HUES64 (cell line): Measurements from ENCODE around the gene ZNF341. TPM values are rescaled to one million over a fixed set of nuclear protein-coding genes. Genes with fewer than 3 reads are reported as not detected.

Source experiments
- H3K27ac ChIP-seq: 2 replicates; pipeline ENCODE4 v1.7.0; 2013; ENCODE audit warnings: low read depth, low read length, inconsistent platforms
- H3K27me3 ChIP-seq: 2 replicates; pipeline ENCODE4 v1.6.1; 2013; ENCODE audit warnings: mild to moderate bottlenecking, low read length; ENCODE audit not compliant: insufficient read depth
- H3K36me3 ChIP-seq: 2 replicates; pipeline ENCODE4 v1.6.1; 2013; ENCODE audit warnings: mild to moderate bottlenecking, low read length; ENCODE audit not compliant: insufficient read depth
- H3K4me1 ChIP-seq: 2 replicates; pipeline ENCODE4 v1.6.1; 2013; ENCODE audit warnings: mild to moderate bottlenecking, low read length, moderate library complexity; ENCODE audit not compliant: insufficient read depth
- H3K4me3 ChIP-seq: 2 replicates; pipeline ENCODE4 v1.5.1; 2013; ENCODE audit warnings: mild to moderate bottlenecking, low read length, moderate library complexity
- H3K9ac ChIP-seq: 2 replicates; pipeline ENCODE4 v1.6.1; 2013; ENCODE audit warnings: mild to moderate bottlenecking, low read depth, low read length
- H3K9me3 ChIP-seq: 2 replicates; pipeline ENCODE4 v1.6.1; 2013; ENCODE audit warnings: low read depth, low read length; ENCODE audit not compliant: insufficient read depth
- WGBS: fragments of 150-250, 120-280 bp; methylation state at CpG from one replicate; pipeline ENCODE4 v1.1.7; 2013; ENCODE audit warnings: missing lambda C conversion rate; 5-methylcytosine and 5-hydroxymethylcytosine counted together
- polyA plus RNA-seq, 2 experiments: library from polyadenylated mRNA; stranded (reverse); fragments of 50-300 nt; gene quantifications; one replicate each; pipeline ENCODE4 v1.2.3, GENCODE V29; 2013

ZNF341 gene
- polyA plus RNA-seq (2013, experiment 1 of 2): 3.7 TPM
- polyA plus RNA-seq (2013, experiment 2 of 2): 3.7 TPM

DNA sequence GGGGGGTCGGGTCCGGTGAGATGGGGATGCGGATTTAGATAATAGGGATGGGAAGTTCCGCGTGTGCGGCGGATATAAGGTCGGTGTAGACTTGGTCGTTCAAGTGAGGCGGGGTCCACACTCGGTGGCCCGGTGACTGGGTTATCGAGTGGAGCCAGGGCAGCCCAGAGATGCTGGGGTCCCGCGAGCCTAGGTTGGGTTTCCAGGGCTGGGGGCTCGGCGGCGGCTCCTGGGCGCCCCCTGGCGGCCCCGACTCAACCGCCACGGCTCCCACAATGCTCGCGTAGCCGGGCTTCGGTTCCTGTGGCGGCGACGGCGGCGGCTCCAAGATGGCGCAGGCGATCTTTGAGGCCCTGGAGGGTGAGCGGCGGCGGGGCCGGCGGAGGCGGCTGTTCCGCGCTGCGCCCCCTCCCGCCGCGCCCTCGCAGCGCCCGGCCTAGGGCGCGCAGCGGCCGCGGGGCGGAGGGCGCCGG, at the start of gene ZNF341:
Gene ZNF341 (plus strand): TSS at position 304 of the 473 bp plus-strand sequence. CDS start 26 bp downstream, at position 330.
- peak within 1 kb of the TSS; percentile 91 for H3K27ac ChIP-seq
- peak within 1 kb of the TSS; percentile 77 for H3K9ac ChIP-seq
- peaks cover 12% of the 10 kb centered on the region; the same call in 1 of the 2 replicates for H3K4me1 ChIP-seq
- no peaks in the 10 kb centered on the region for H3K27me3 ChIP-seq
- 6% methylated on average over 57 of the region's 57 CpGs for WGBS
- H3K36me3 ChIP-seq: no peaks in the 10 kb centered on the region
- peaks cover 4% of the 10 kb centered on the region for H3K9me3 ChIP-seq
- H3K4me3 ChIP-seq: peak within 1 kb of the TSS; percentile 63

DNA sequence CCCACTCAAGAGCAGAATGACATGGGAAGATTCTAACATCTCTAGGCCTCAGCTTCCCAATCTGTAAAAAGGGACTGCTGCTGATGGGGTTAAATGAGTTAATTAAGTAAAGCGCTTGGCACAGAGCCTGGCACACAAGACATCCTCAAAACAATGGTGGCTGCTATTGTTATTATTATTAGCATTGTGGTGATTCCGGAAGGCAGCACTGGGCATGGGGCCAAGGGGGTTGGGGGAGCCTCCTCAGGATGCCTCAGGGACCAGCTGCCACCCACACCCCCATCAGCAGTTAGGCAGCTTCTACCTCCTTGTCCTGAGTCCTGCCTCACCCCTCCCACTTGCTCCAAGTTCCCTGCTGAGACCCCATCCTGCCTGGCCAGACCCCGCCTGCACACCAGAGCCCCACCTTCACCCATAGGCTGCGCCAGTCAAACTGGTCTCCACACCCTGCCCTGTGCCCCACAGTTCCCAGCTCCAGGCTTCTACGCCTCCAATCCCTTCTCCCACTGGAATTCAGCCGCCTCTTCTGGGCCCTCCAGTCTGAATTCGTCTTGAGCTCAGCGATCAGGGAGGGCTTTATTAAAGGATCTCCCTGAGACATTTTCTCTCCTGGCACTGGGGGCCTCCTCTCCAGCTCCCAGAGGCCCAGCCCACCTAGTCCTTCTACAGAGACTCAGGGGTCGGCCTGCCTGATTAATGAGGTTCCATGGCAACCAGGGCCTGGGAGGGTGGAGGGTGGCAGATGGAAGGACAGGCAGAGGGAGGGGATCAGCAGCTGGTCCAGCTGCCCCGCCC, 47.1 kb upstream of the ZNF341 start:
- peaks cover 9% of the 10 kb centered on the region; the same call in 1 of the 2 replicates for H3K4me1 ChIP-seq
- peak overlapping the region; percentile 86 for H3K9ac ChIP-seq
- H3K4me3 ChIP-seq: peak overlapping the region; percentile 68
- 33% methylated on average over 10 of the region's 10 CpGs for WGBS
- peak overlapping the region; percentile 20; the same call in 1 of the 2 replicates for H3K27ac ChIP-seq
- H3K36me3 ChIP-seq: peaks cover 13% of the 10 kb centered on the region
- H3K9me3 ChIP-seq: no peaks in the 10 kb centered on the region
- peaks cover 18% of the 10 kb centered on the region for H3K27me3 ChIP-seq

DNA sequence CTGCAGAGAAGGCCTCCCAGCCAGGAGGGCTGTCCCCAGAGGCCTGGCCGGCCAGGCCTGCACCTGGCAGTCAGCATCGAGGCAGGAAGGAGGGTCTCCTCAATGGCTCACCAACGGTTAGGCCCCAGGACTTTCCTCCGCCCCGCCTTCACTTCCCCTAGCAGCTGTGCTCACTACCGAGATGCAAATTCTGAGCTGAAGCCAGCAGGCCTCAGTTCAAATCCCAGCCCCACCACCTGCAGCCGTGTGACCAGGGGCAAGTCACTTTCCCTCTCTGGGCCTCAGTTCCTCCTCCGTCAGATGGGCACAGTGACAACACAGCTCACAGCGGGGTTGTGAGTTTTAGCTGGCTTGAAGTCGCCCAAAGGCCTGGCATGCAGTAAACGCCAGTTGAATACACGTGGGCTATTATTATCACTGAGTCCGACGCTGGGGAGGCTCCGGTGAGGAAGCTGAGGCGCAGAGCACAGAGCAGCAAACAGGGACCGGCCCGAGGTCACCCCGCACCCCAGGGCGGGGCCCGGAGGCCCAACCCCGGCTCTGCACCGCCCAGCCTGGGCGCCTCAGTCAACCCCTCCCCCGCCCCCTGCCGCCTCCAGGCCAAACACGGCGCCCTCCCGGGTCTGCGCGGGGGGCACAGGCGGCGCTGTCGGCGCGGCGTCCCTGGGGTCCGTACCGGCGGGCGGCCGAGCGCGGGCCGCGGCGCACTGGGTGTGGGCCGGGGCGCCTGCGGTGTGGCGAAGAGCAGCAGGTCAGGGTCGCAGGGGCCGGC, 46.3 kb upstream of the ZNF341 start:
- under 1% methylated on average over 53 of the region's 53 CpGs for WGBS
- Histone ChIP-seq H3K4me1 (peaks cover 15% of the 10 kb centered on the region; the same call in 1 of the 2 replicates), H3K4me3 (peak overlapping the region; percentile 68), H3K9ac (peak overlapping the region; percentile 86), H3K27me3 (peaks cover 21% of the 10 kb centered on the region), H3K27ac (peak overlapping the region; percentile 20; the same call in 1 of the 2 replicates), H3K9me3 (no peaks in the 10 kb centered on the region), H3K36me3 (peaks cover 5% of the 10 kb centered on the region; the same call in 1 of the 2 replicates)

DNA sequence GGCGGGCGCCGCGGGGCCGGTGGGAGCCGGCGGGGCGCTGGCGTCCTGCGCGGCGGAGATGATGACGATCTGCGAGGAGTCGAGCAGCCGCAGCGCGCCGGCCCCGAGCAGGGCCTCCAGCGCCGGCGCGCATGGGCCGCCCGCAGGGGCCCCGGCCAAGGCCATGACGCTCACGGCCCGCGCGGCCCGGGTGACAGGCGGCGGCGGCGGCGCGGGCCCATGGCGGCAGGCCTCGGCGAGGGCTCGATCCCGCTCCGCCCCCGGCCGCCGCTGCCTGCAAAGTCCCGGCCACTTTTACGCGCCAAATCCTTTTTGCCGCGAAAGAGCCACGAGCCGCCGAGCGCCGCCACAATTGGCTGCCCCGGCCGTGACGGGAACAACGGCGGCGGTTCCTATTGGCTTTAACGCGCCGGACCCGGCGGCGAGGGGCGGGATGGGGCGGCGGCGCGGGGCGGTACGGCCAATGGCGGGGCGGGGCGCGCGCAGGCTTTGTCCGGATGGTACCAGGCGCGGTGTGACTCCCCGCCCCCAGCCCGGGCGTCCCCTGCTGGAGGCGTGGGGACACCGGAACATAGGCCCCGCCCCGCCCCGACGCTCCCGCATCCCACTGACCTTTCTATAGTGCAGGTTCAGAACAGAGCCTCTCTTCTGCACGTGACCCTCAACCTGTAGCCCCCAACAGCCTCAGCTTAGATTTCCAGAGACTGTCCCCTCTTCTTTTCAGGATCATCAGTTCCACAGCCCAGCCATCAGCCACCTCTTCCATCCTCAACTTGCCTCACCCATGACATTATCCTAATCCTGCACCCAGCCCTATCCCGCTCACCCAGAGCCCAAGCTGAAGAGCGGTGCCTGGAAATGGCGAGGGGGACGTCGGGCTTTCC, 45.5 kb upstream of the ZNF341 start, which contains the start of gene E2F1:
Gene E2F1 (minus strand): TSS at position 286 of the 884 bp plus-strand sequence. CDS start 121 bp downstream, at position 165.
- H3K4me1 ChIP-seq: peaks cover 15% of the 10 kb centered on the region; the same call in 1 of the 2 replicates
- no peaks in the 10 kb centered on the region for H3K9me3 ChIP-seq
- H3K27ac ChIP-seq: peak within 1 kb of the TSS; percentile 20; the same call in 1 of the 2 replicates
- H3K27me3 ChIP-seq: peaks cover 23% of the 10 kb centered on the region
- H3K4me3 ChIP-seq: peak within 1 kb of the TSS; percentile 68
- no peaks in the 10 kb centered on the region for H3K36me3 ChIP-seq
- WGBS: 3% methylated on average over 101 of the region's 101 CpGs
- peak within 1 kb of the TSS; percentile 86 for H3K9ac ChIP-seq

DNA sequence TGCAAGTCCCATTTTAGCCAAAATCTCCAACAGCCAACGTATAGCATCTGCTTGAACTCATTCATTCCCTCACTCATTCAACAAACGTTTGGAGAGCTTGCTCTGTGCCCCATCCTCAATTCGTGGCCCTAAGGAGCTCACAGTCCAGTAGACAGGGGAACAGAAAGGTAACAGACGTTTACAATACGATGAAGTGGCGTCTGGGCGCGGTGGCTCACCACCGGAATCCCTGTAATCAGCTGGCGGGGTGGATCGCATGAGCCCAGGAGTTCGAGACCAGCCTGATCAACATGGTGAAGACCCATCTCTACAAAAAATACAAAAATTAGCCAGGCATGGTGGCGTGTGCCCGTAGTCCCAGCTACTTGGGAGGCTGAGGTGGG, 44.8 kb upstream of the ZNF341 start:
- H3K4me1 ChIP-seq: peaks cover 15% of the 10 kb centered on the region; the same call in 1 of the 2 replicates
- peak overlapping the region; percentile 2; the same call in 1 of the 2 replicates for H3K9ac ChIP-seq
- WGBS: 86% methylated on average over 14 of the region's 14 CpGs
- H3K27me3 ChIP-seq: peaks cover 23% of the 10 kb centered on the region
- no peak overlapping the region for H3K27ac ChIP-seq
- H3K9me3 ChIP-seq: no peaks in the 10 kb centered on the region
- peak overlapping the region; percentile 42 for H3K4me3 ChIP-seq
- H3K36me3 ChIP-seq: no peaks in the 10 kb centered on the region

DNA sequence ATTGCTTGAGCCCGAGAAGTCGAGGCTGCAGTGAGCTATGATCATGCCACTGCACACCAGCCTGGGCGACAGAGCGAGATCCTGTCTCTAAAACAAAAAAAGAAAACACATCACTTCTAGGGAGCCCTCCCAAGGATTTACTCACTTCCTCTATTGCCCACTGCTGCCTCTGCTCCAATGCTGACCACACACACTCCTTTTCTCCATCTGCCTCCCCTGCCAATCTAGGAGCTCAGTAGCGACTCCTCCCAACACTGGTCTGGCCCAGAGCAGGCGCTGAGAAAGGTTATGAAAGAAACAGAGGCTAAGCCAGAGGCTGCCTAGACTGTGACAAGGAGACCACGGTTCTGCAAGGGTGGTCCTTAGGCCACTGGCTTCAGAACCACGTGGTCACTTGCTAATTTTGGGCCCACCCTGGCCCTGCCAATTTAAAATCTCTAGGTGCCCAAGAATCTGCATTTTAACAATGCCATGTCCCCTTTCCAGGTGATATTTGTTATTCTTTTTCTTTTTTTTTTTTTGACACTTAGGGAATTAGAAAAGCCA, 44.4 kb upstream of the ZNF341 start:
- Histone ChIP-seq H3K36me3 (no peaks in the 10 kb centered on the region), H3K9ac (no peak overlapping the region), H3K4me1 (peaks cover 15% of the 10 kb centered on the region; the same call in 1 of the 2 replicates), H3K27ac (no peak overlapping the region), H3K27me3 (peaks cover 23% of the 10 kb centered on the region), H3K9me3 (no peaks in the 10 kb centered on the region), H3K4me3 (no peak overlapping the region)
- 88% methylated on average over 8 of the region's 8 CpGs for WGBS

DNA sequence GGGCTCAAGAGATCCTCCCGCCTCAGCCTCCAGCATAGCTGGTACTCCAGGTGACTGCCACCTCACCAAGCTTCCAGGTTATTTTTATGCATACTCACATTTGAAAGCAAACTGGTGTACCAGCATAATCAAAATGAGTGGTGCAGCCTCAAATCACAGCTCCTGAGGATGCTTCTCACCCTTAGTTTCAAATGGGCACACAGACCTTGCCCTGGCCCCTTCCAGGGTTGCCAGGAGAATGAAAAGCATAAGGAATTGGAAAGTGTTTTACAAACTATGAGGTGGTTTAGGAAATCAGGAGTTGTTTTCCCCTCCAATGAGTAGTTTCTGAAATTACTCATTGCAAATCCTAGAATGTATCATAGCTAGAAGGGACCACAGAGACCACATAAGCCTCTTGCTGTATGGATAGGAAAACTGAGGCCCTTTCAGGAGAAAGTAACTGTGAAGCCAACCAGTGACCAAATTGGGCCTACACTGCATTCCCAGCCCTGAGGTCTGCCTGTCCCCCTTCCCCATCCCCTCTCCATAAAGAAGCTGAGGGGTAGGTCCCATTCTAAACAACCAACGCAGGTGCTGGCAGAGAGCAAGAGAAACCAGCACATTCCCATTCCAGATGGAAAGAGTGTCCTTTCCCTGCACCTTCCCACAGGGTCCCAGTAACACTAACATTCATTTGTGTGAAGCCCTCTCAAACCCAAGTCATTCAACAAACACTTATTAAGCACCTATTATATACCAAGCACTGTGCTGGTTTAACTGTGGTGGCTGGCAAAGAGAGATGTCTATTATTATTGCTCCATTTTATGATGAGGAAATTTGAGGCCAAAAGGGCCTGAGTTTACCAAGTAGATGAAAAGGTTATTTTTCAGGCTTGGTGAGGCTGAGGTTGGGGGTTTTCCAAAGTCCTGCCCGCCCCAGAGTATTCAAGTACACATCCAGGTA, 43.5 kb upstream of the ZNF341 start:
- H3K36me3 ChIP-seq: no peaks in the 10 kb centered on the region
- WGBS: 93% methylated on average over 3 of the region's 3 CpGs
- H3K27me3 ChIP-seq: peaks cover 23% of the 10 kb centered on the region
- H3K4me3 ChIP-seq: no peak overlapping the region
- H3K9ac ChIP-seq: no peak overlapping the region
- H3K9me3 ChIP-seq: no peaks in the 10 kb centered on the region
- no peak overlapping the region for H3K27ac ChIP-seq
- H3K4me1 ChIP-seq: peaks cover 17% of the 10 kb centered on the region

DNA sequence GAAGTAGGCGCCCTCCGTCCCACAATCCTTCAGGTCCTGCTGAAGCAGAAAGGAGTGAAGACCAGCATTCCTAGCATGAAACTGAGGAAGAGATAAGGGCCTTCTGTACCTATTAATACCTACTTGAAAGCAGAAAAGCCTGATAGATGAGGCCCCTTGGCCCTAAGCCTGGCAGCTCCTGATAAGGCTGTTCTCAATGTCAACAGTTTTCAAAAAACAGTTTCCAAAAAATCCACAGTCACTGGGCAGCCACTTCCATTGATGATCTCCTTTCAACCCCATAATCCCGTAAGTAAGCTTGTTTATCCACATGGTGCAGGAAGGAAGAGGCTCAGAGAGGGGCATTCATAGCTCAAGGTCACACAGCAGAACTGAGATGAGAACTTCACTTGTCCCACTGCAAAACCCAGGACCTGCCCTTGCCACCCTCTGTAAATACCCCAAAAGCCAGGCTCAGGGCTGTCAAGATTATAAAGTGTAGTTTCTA, 42.8 kb upstream of the ZNF341 start:
- Histone ChIP-seq H3K27ac (no peak overlapping the region), H3K9ac (no peak overlapping the region), H3K4me1 (peaks cover 20% of the 10 kb centered on the region), H3K9me3 (no peaks in the 10 kb centered on the region), H3K4me3 (no peak overlapping the region), H3K27me3 (peaks cover 23% of the 10 kb centered on the region), H3K36me3 (no peaks in the 10 kb centered on the region)
- WGBS: 87% methylated on average over 3 of the region's 3 CpGs

DNA sequence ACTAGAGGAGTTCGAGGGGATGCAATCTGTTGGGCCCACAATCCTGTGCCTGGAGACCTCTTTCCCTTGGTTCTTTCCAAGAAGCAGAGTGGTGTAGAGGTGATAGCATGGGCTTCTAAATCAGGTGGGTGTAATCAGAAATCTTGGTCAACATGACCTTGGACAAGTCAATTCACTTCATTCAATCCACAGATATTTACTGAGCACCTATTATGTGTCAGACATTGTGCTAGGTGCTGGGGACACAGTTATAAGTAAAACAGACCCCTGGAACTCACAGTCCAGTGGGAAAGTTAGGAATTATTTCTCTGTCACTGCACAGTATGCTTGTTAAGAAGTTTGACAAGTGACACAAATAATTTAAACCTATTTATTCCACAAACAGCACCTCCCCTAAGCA, 42.3 kb upstream of the ZNF341 start:
- Histone ChIP-seq H3K27me3 (peaks cover 23% of the 10 kb centered on the region), H3K27ac (no peak overlapping the region), H3K4me1 (peaks cover 26% of the 10 kb centered on the region), H3K36me3 (no peaks in the 10 kb centered on the region), H3K9me3 (no peaks in the 10 kb centered on the region), H3K9ac (no peak overlapping the region), H3K4me3 (no peak overlapping the region)
- 100% methylated on average over 1 of the region's 1 CpG for WGBS
